ENCODE data around the gene ZNG1A.
"Not testable (repeated sequence)": the region's sequence is repeated elsewhere in the genome, so short reads cannot be mapped to it uniquely, and the experiment has no call there.

- TF ChIP-seq EZH2 (IDR thresholded peaks at IDR 0.05; ENCODE audit: borderline replicate concordance, insufficient read depth, low read depth, low read length, poor library complexity, severe bottlenecking); CTCF (IDR thresholded peaks at IDR 0.05): not testable (repeated sequence)
Observed at GRCh38 chr9:87105-87504, 91.8 kb downstream of the ZNG1A start.
